ENCODE data around the gene COL8A2.

COL8A2 gene

DNA sequence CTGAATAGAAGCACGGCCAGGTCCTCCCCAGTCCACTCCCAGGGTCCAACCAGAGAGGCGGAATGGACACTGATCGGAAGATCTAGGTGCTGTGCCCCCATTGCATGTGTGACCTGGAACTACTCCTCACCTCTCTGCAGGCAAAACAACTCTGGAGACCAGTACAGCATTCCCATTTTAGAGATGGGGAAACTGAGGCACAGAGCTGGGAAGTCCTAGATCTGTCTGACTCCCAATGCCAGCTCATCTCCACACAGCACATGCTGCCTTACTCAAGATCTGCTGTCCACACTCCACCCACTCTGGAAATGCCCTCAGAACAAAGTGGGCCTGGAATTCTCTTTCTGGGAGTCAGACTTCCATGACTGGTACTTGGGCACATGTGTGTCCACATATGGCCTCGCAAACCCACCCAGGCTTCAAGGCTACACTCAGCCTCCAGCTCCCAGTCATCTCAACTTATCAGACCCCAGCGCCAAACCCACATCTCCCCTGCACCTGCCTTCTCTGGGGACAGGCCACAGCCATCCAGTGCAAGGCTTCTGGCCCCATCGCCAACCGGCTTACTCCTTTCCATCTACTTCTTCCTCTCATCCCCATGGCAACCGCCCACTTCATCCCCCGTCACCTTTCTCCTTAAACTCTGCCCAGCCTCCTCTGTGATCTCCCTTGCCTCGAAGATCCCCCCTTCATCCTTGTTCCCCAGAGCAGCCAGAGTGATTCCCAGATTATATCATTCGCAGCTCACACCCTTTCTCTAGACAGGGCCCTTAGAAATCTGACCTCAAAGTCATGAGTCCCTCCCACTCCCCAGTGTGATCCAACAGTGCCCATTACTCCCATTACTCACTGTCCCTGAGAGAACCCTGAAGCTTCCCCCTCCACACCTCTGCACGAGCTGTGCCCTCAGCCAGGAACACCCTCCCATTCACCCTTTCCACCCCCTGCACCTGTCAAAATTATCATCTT lies 2.7 kb downstream of the COL8A2 start:
- H3K27ac Mint-ChIP-seq, result no peak overlapping the region
- H3K4me3 Mint-ChIP-seq, result peak overlapping the region; percentile 59
- H3K27me3 Mint-ChIP-seq, result peaks cover 23% of the 10 kb centered on the region

DNA sequence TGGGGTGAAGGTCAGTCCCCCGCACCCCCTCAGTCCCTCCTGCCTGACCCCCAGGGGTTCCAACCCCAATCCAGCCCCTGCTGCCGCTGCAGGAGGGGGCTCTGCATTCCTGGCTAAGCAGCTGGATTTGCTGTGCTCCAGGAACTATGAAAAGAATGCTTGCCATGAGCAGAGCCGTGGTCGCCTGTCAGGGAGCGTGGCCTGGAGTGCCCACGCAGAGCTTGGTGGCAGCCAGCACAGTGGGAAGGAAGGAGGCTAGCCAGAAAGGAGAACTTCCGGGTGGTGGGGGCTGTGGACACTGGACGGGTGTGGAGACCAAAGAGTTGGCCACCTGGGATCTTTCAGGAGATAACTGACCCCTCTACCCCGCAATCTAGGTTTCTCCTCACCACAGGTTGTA lies 5.6 kb downstream of the COL8A2 start:
- Mint-ChIP-seq H3K27ac (no peak overlapping the region), H3K36me3 (no peaks in the 10 kb centered on the region), H3K4me3 (no peak overlapping the region), H3K9me3 (no peaks in the 10 kb centered on the region), H3K4me1 (peaks cover 17% of the 10 kb centered on the region), H3K27me3 (peaks cover 10% of the 10 kb centered on the region)
- no peak for DNase-seq (ENCODE audit: low spot score in 2 of 2)
- ATAC-seq (ENCODE audit: low read depth), result no peak

More for the DNA sequence above, 2.7 kb downstream of the COL8A2 start:
- ATAC-seq (ENCODE audit: low read depth) (no peak), DNase-seq (ENCODE audit: low spot score in 2 of 2) (no peak)
- Mint-ChIP-seq H3K9me3 (no peaks in the 10 kb centered on the region), H3K36me3 (no peaks in the 10 kb centered on the region), H3K4me1 (peaks cover 32% of the 10 kb centered on the region)

DNA sequence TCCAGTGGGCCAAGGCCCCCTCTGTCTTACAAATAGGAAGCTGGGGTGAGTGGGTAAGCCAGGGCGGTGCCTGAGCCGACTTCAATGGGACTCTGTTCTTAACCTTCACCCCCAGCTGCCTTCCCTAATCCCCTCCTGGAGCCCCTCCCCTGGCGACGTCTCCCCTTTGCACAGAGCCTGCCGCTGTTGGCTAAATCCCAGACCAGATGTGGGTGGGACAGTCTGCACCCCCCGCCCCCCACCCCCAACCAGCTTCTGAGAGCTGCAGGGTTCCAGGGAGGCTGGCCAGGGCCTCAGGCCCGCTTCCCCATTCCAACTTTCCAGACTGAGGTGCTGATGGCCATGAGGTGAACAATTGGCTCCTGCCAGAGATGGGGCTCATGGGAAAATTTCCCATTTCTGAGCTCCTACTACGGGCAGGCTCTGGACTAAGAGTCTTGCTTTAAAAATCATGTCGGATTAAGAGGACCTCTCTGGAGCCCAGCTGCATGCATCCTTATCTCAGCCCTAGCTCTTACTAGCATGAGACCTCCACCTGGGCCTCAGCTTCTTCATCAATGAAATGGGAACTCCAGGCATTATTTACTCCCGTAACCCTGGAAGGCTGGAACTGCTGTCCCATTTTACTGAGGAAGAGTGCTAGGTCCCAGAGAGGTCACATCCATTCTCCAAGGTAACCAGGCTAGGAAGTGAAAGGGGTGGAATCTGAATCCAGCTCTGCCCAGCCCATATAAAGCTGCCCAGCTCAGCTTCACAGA lies 6.4 kb downstream of the COL8A2 start:
- ATAC-seq (ENCODE audit: low read depth), result no peak
- no peak overlapping the region for H3K27ac Mint-ChIP-seq
- H3K27me3 Mint-ChIP-seq, result peaks cover 9% of the 10 kb centered on the region
- H3K4me3 Mint-ChIP-seq, result no peak overlapping the region
- DNase-seq (ENCODE audit: low spot score in 2 of 2), result no peak
- H3K36me3 Mint-ChIP-seq, result no peaks in the 10 kb centered on the region
- peaks cover 13% of the 10 kb centered on the region for H3K4me1 Mint-ChIP-seq
- no peaks in the 10 kb centered on the region for H3K9me3 Mint-ChIP-seq

DNA sequence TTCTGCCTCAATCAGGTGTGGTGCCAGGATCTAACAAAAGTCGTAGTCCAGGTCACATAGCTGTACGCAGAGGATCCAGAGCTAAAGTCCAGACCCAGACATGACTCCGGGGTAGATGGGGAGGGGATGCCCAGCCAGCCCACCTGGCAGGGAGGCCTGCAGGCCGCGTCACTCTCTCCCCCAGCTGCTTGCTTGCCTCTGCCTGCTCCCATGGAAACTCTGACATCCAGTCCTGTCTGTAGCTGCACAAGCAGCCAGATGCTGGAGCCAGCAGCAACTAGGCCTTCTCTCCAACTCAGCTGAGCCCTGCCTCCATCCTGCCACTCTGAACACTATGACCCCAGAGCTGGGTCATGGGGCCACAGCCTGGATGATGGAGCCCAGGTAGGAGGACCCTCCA lies 8.1 kb downstream of the COL8A2 start:
- DNase-seq (ENCODE audit: low spot score in 2 of 2) (no peak), ATAC-seq (ENCODE audit: low read depth) (no peak)
- Mint-ChIP-seq H3K4me3 (no peak overlapping the region), H3K4me1 (peaks cover 2% of the 10 kb centered on the region), H3K27ac (no peak overlapping the region), H3K36me3 (no peaks in the 10 kb centered on the region), H3K27me3 (peaks cover 5% of the 10 kb centered on the region), H3K9me3 (no peaks in the 10 kb centered on the region)

DNA sequence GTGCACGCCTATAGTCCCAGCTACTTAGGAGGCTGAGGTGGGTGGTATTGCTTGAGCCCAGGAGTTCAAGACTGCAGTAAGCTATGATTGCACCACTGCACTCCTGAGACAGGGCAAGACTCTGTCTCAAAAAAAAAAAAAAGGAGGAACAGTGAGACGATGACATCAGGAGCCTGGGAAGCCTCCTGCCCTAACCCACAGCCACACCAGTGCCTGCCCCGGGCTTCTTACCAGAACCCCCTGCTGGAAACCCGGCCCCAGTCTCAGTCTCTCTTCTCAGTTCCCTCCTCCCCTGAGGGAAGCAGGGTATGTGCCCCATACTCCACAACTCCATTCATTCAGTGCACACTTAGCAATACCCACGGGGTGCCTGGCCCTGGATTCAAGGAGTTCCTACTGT lies 9.1 kb downstream of the COL8A2 start:
- Mint-ChIP-seq H3K27me3 (peaks cover 7% of the 10 kb centered on the region), H3K9me3 (no peaks in the 10 kb centered on the region), H3K4me3 (no peak overlapping the region), H3K4me1 (peaks cover 2% of the 10 kb centered on the region), H3K36me3 (no peaks in the 10 kb centered on the region), H3K27ac (no peak overlapping the region)
- DNase-seq (ENCODE audit: low spot score in 2 of 2), result no peak
- ATAC-seq (ENCODE audit: low read depth), result no peak

DNA sequence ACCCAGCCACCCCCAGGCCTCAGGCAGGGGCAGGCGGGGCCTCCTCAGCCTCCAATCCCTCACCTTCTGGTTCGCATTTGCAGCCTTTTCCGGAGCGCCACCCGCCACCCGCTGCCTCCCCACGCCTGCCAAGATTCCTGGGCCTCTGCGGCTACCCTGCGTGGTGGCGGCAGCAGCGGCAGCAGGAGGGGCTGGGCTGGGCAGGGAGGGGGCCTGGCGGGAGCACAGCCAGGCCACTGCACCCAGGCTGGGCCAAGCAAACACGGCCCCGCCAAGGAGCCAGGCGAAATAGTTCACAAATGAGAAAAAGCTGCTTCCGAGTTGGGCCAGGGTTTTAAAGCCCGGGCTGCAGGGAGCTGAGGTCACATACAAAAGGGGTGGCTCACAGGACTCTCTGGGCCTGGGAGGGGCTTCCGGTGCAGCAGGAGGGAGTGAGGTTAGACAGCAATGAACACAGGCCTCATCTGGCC lies 9.8 kb downstream of the COL8A2 start:
- H3K9me3 Mint-ChIP-seq, result no peaks in the 10 kb centered on the region
- H3K27ac Mint-ChIP-seq, result no peak overlapping the region
- ATAC-seq (ENCODE audit: low read depth) (no peak), DNase-seq (ENCODE audit: low spot score in 2 of 2) (no peak)
- no peaks in the 10 kb centered on the region for H3K36me3 Mint-ChIP-seq
- peaks cover 2% of the 10 kb centered on the region for H3K4me1 Mint-ChIP-seq
- peaks cover 7% of the 10 kb centered on the region for H3K27me3 Mint-ChIP-seq
- no peak overlapping the region for H3K4me3 Mint-ChIP-seq

DNA sequence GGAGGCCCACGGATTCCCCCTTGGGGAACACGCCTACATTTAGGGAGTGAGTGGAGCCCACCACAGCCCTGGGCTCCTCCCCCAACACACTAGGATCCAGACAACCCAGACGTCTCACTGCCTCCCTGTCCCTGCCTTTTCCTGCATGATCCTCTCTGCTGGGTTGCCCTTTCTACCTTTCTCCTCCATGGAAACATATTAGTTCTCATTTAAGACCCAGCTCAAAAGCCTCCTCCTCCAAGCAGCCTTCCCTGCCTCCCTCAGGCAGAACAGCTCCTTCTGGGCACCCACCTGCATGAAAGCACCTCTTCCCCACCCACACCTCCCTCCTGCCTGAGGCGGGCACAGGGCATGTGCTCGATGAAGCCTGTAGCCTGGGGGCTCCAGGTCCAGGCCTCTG lies 10.7 kb downstream of the COL8A2 start:
- Mint-ChIP-seq H3K9me3 (no peaks in the 10 kb centered on the region), H3K4me1 (peaks cover 2% of the 10 kb centered on the region), H3K27me3 (peaks cover 7% of the 10 kb centered on the region), H3K36me3 (no peaks in the 10 kb centered on the region), H3K27ac (no peak overlapping the region), H3K4me3 (no peak overlapping the region)
- ATAC-seq (ENCODE audit: low read depth) (no peak), DNase-seq (ENCODE audit: low spot score in 2 of 2) (no peak)

DNA sequence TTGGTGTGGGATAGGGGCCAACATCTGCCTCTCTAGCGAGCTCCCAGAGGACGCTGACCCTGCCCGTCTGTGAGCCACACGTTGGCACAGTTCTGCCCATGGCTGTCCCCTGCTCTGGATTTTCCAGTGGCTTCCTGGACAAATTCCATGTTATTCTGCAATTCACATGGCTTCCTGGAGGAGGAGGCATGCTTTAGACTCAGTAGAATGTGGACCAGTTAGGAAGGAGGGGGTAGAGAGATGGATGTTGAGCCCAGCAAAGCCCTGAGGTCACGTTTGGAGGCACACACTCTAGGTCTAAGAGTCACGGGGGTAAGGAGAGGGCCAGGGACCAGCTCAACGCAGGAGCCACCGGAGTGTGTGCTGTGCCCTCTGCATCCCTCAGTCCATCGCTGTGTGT lies 12.2 kb downstream of the COL8A2 start:
- Mint-ChIP-seq H3K27me3 (peaks cover 7% of the 10 kb centered on the region), H3K9me3 (no peaks in the 10 kb centered on the region), H3K36me3 (no peaks in the 10 kb centered on the region), H3K27ac (no peak overlapping the region), H3K4me1 (peaks cover 4% of the 10 kb centered on the region), H3K4me3 (no peak overlapping the region)
- DNase-seq (ENCODE audit: low spot score in 2 of 2), result no peak
- ATAC-seq (ENCODE audit: low read depth), result no peak

DNA sequence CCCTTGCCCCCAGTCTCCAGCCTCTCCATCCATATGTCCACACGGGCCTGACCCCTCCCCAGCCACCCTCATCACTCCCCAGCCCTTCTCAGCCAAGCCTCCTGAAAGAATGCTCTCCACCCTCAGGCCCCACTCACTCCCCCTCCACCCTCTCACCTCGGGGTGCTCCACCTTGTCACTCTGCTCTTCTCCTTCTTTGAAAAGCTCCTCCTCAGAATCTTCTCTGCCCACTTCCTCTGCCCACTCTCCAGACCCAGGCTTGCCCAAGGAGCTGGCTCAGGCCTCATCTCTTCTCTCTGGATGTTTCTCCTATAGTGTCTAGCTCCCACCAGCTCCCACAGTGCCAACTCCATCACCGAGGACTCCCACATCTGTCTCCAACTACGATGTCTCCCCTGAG lies 13.9 kb downstream of the COL8A2 start:
- DNase-seq (ENCODE audit: low spot score in 2 of 2) (no peak), ATAC-seq (ENCODE audit: low read depth) (no peak)
- Mint-ChIP-seq H3K4me1 (peaks cover 4% of the 10 kb centered on the region), H3K27ac (peak overlapping the region; percentile 1), H3K27me3 (peaks cover 7% of the 10 kb centered on the region), H3K4me3 (no peak overlapping the region), H3K9me3 (no peaks in the 10 kb centered on the region), H3K36me3 (no peaks in the 10 kb centered on the region)

DNA sequence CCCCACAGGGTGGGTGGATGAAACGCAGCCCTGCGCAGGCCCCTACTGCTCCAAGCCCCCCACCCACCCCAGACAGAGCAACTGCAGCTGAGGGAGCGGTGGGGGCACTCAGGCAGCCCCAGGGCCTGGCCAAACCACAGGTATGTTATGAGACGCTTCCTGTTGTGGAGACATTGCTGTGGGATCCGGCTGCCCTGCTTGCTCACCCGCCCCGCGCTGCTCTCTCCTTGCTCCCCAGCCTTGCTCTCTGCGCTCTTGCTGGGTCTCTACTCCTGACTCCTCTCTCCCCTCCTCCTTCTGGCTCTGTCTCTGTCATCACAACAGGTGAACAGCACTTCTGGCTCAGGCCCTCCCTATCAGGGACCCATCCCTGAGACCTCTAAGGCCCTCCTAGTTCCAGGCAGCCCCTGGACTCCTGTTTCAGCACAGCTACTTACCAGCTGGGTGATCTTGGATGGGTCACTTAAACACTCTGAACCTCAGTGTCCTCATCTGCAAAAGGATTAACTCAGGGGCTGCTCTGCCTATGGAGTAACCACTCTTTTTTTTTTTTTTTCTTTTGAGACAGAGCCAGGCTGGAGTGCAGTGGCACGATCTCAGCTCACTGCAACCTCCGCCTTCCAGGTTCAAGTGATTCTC lies 15.9 kb downstream of the COL8A2 start:
- no peak for ATAC-seq (ENCODE audit: low read depth)
- Mint-ChIP-seq H3K27me3 (peaks cover 5% of the 10 kb centered on the region), H3K9me3 (no peaks in the 10 kb centered on the region), H3K4me1 (peaks cover 4% of the 10 kb centered on the region), H3K36me3 (no peaks in the 10 kb centered on the region), H3K4me3 (no peak overlapping the region), H3K27ac (no peak overlapping the region)
- DNase-seq (ENCODE audit: low spot score in 2 of 2), result no peak

DNA sequence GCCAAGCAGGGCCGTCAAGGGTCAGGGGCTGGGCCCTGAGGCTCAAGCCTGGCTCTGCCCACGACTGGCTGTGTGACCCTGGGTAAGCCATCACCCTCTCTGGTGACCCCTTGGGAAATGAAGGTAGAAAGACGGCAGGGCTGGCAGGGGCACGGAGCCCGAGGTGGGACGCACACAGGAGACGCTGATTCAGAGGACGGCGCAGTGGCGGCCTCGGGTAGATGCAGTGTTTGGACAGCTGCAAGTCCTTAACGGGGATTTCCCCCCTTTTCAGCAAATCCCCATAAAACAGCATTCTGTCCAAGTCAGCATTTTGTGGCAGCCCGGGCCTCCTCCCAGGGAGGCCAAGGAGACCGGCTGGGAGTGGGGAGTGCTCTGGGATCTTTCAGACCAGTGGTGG lies 16.7 kb downstream of the COL8A2 start:
- ATAC-seq (ENCODE audit: low read depth) (no peak), DNase-seq (ENCODE audit: low spot score in 2 of 2) (no peak)
- no peaks in the 10 kb centered on the region for H3K36me3 Mint-ChIP-seq
- peaks cover 4% of the 10 kb centered on the region for H3K4me1 Mint-ChIP-seq
- peaks cover 3% of the 10 kb centered on the region for H3K27me3 Mint-ChIP-seq
- H3K4me3 Mint-ChIP-seq, result no peak overlapping the region
- H3K27ac Mint-ChIP-seq, result no peak overlapping the region
- H3K9me3 Mint-ChIP-seq, result no peaks in the 10 kb centered on the region

DNA sequence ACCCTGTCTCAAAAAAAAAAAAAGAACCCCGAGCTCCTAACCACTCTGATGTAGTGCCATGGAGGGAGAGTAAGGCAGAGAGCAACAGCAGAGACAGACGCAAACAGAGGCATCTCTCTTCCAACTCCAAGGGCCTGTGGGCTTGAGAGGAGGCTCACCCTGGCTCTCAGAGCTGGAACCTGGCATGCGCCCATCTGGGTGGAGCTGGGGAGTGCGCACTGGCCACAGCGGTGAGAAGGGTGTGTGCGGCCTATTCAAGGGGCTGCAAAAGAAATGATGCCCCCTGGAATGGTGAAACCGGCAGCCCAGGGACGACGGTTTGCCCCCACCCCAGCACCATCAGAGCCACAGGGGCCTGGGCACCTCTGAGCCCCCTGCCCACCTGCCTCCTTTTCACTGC lies 17.6 kb downstream of the COL8A2 start:
- Mint-ChIP-seq H3K27ac (no peak overlapping the region), H3K27me3 (peaks cover 1% of the 10 kb centered on the region), H3K4me1 (peaks cover 2% of the 10 kb centered on the region), H3K9me3 (no peaks in the 10 kb centered on the region), H3K36me3 (no peaks in the 10 kb centered on the region), H3K4me3 (no peak overlapping the region)
- no peak for ATAC-seq (ENCODE audit: low read depth)
- no peak for DNase-seq (ENCODE audit: low spot score in 2 of 2)

DNA sequence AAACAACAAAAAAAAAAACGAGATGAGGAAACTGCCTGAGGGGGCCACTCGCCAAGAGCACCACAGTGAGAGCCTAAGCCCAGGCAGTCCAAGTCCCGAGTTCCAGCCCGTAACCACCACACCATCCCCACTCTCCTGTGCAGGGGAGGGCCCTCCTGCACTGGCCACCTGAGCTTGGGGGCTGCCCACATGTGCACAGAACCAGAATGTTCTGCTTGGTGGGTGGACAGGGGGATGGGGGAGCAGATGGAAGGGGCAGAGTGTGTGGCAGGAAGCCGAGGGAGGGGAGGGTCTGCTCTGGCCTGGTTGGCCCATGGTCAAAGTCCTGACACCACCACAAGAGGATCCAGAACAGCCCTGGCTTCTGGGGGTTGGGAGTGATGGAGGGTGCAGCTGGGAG lies 18.8 kb downstream of the COL8A2 start:
- H3K4me3 Mint-ChIP-seq, result no peak overlapping the region
- peaks cover 1% of the 10 kb centered on the region for H3K27me3 Mint-ChIP-seq
- H3K9me3 Mint-ChIP-seq, result no peaks in the 10 kb centered on the region
- no peak overlapping the region for H3K27ac Mint-ChIP-seq
- peaks cover 2% of the 10 kb centered on the region for H3K4me1 Mint-ChIP-seq
- no peak for DNase-seq (ENCODE audit: low spot score in 2 of 2)
- H3K36me3 Mint-ChIP-seq, result no peaks in the 10 kb centered on the region
- no peak for ATAC-seq (ENCODE audit: low read depth)

DNA sequence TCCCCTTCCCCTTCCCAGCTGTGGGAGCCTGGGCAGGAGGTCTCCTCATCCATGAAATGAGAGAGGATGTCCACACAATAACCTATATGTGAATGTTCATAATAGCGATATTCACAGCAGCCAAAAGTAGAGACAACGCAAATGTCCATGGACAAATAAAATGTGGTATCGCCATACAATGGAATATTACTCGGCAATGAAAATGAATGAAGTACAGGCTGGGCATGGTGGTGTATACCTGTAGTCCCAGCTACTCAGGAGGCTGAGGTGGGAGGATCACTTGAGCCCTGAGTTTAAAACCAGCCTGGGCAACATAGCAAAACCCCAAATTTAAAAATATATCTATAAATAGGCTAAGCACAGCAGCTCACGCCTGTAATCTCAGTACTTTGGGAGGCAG lies 23.5 kb downstream of the COL8A2 start:
- Mint-ChIP-seq H3K27me3 (no peaks in the 10 kb centered on the region), H3K9me3 (no peaks in the 10 kb centered on the region), H3K4me3 (no peak overlapping the region), H3K27ac (no peak overlapping the region), H3K36me3 (no peaks in the 10 kb centered on the region), H3K4me1 (no peaks in the 10 kb centered on the region)
- no peak for ATAC-seq (ENCODE audit: low read depth)
- no peak for DNase-seq (ENCODE audit: low spot score in 2 of 2)

All from memory B cell (primary cell).